Astrocyte of the spinal cord (primary cell): Measurements from ENCODE around the gene NTRK2.

Experiments used
- DNase-seq: peaks from one replicate; pipeline ENCODE4 v3.0.0; 2011; ENCODE audit warnings: low read depth, low spot score
- H3K4me3 ChIP-seq: 2 replicates; pipeline ENCODE4 v1.5.1; 2011; ENCODE audit warnings: low read depth, mild to moderate bottlenecking, low read length, moderate library complexity
- in situ Hi-C: cut with HindIII; loops from 2 replicates; pipeline ENCODE4 v1.10.0; 2017; ENCODE audit warnings: low sequenced_read_pairs
- TF ChIP-seq, protein P1 (sequence below): IDR thresholded peaks from 2 replicates; pipeline ENCODE4 v1.5.1; 2012; ENCODE audit warnings: low read depth, mild to moderate bottlenecking, low read length, inconsistent platforms

Gene NTRK2

DNA sequence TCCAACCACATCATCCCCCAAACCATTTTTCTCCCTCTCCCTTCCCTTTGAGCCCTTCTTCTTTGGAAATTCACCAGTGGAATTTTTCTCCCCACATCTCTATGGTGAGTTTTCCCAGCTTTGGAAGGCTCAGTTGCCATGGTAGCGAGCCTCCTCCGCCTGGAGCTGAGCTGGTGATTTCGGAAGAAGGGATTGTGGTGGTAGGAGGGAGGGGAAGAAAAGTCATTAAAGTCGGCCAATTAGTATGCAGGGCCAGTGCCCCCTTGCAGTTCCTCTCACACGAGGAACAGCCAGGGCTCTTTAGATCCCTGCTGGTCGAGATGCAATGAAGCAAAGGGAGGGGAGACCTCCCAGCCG is 322.0 kb downstream of the NTRK2 start:
- no peak for DNase-seq
- TF ChIP-seq, protein P1, sequence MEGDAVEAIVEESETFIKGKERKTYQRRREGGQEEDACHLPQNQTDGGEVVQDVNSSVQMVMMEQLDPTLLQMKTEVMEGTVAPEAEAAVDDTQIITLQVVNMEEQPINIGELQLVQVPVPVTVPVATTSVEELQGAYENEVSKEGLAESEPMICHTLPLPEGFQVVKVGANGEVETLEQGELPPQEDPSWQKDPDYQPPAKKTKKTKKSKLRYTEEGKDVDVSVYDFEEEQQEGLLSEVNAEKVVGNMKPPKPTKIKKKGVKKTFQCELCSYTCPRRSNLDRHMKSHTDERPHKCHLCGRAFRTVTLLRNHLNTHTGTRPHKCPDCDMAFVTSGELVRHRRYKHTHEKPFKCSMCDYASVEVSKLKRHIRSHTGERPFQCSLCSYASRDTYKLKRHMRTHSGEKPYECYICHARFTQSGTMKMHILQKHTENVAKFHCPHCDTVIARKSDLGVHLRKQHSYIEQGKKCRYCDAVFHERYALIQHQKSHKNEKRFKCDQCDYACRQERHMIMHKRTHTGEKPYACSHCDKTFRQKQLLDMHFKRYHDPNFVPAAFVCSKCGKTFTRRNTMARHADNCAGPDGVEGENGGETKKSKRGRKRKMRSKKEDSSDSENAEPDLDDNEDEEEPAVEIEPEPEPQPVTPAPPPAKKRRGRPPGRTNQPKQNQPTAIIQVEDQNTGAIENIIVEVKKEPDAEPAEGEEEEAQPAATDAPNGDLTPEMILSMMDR, result no peak
- no peak overlapping the region for H3K4me3 ChIP-seq
- in situ Hi-C loops, result no loop called here

DNA sequence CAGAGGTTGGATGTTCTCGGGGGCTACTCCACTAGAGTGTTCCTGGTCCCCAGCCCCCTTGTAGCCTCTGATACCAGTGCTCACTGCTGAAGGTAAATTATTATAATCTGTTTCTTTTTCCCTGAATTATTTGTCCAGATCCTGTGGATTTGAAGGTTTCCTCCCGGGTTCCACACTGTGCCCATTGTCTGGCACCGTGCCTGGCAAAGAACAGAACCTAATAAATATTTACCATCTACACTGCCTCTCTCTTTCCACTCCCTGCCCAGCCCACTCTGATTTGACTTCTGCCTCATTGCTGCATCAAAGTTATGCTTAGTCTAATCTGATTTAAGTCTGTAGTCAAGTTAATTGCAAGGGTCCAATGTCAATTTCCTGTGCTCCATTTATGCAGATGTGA is 322.9 kb downstream of the NTRK2 start:
- in situ Hi-C loops, result no loop called here

GRCh38 chr9:84993105-84993504 is 323.6 kb downstream of the NTRK2 start:
- no peak for DNase-seq
- H3K4me3 ChIP-seq, result no peak overlapping the region
- TF ChIP-seq, protein P1, result no peak
- in situ Hi-C loops, result no loop called here

More for the DNA sequence above, 322.9 kb downstream of the NTRK2 start:
- TF ChIP-seq, protein P1, result no peak
- no peak overlapping the region for H3K4me3 ChIP-seq
- no peak for DNase-seq

DNA sequence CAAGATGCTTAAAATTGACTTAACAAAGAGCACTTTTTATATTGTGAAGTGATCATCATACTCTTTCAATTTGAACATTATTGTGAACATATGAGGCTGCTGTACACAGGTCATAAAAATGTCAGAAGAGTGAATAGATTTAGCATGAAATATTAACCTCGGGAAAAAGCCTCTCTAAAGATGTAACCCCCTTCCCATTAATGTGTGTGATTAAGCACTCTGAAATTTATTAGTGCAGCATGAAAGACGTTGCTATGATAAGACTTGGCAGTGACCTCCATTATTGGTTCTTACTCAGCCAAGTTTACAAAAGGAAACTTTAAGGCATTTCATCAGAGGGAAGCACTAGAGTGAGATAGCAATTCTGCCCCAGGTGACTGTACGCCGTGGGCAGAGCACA is 326.5 kb downstream of the NTRK2 start:
- TF ChIP-seq, protein P1, result no peak
- in situ Hi-C loops, result no loop called here
- no peak overlapping the region for H3K4me3 ChIP-seq
- DNase-seq, result peak; percentile 25

GRCh38 chr9:84996716-84997115 is 327.2 kb downstream of the NTRK2 start:
- no peak overlapping the region for H3K4me3 ChIP-seq
- TF ChIP-seq, protein P1, result no peak
- in situ Hi-C loops, result no loop called here
- no peak for DNase-seq

GRCh38 chr9:84997472-84997871 is 327.9 kb downstream of the NTRK2 start:
- in situ Hi-C loops, result no loop called here
- TF ChIP-seq, protein P1, result no peak
- DNase-seq, result no peak
- H3K4me3 ChIP-seq, result no peak overlapping the region

DNA sequence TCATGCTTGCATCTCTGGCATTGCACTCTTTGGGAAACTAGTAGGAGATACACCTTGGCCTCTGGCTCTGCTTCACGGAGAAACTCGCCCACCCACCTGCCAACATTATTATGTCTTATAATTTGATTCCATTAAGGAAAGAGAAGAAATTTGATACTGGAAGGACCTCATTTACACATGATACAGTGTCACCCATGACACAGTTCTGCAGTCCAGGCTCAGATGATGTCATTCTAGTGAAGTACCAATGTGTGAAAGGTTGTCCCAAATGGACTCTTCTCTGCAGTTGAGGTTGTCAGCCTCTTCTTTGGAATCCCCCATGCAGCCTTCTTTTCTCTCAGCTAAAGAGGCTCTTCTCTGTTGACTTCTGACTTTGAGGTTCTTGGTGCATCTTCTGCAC is 329.1 kb downstream of the NTRK2 start:
- H3K4me3 ChIP-seq, result no peak overlapping the region
- in situ Hi-C loops, result no loop called here
- TF ChIP-seq, protein P1, result no peak
- no peak for DNase-seq
